Measurements from ENCODE around the gene TOMM20. TPM values are rescaled to one million over a fixed set of nuclear protein-coding genes. Genes with fewer than 3 reads are reported as not detected.

The TOMM20 gene
- total RNA-seq, 1 experiment from 2014 or later, result 184 TPM

DNA sequence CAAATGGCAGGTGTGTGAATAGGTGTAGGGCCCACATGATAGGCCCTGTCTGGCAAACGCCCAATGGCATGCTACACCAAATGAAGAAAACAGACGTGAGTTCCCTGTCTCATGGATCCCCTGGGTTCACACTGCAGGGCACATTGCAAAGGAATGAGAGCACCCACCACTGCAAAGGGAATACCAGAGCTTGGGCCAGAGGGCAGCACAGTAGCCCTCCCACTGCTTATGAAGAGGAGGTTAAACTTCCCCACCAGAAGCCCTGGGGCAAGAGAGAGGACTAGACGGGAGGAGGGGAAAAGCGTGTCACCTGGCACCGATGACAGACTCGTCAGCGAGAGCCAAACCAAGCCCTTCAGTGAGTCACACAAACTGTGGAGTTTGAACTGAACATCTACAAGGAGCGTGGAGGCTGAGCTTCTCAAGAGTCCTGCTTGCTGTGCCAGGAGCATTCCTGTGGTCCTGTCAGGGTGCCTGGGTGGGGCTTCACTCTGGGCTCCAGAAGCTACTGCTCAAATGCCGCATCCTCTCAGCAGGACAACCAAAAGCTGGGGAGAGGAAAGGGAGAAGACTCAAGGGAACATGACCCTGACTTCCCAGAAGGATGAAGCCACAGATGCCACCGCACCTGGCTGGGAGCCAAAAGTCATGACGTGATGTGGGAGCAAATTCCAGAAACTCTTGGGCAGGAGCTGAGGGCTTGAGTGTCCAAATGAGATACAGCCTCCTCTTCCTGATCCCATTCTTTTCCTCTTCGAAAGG, 61.1 kb downstream of the TOMM20 start (continued):
- TF ChIP-seq CTCF (IDR thresholded peaks at IDR 0.05 in 2 of 3, conservative IDR thresholded peaks at IDR 0.05 in 1 of 3; ENCODE audit: borderline replicate concordance in 1 of 3, insufficient read depth in 1 of 3, low read depth in 2 of 3, low read length in 2 of 3), result no peak

GRCh38 chr1:235063068-235063765, 65.4 kb downstream of the TOMM20 start:
- no TSS peak for BruUV-seq (replicated peaks)
- Histone ChIP-seq H3K9me2 (ENCODE audit: insufficient read depth) (no peaks in the 10 kb centered on the region), H3K27me3 (ENCODE audit: insufficient read depth, low read length) (no peaks in the 10 kb centered on the region; the same call in 1 of the 2 replicates), H3K9me3 (ENCODE audit: control insufficient read depth in 1 of 2, insufficient read depth in 1 of 2, low read depth in 1 of 2, low read length in 2 of 2) (no peaks in the 10 kb centered on the region), H3K36me3 (ENCODE audit: control insufficient read depth in 1 of 2, insufficient read depth in 2 of 2, low read length in 2 of 2) (no peaks in the 10 kb centered on the region), H2AFZ (ENCODE audit: low read depth, low read length, poor library complexity, severe bottlenecking) (no peak overlapping the region), H3K9ac (ENCODE audit: low read length) (no peak overlapping the region), H4K20me1 (ENCODE audit: insufficient read depth) (no peaks in the 10 kb centered on the region), H3K4me3 (replicated peaks in 1 of 2; ENCODE audit: low read depth in 1 of 2, low read length in 2 of 2) (no peak overlapping the region), H3K27ac (ENCODE audit: low read depth, low read length) (no peak overlapping the region), H3K79me2 (ENCODE audit: insufficient read depth, low read length) (no peaks in the 10 kb centered on the region), H3K4me2 (ENCODE audit: low read length) (no peak overlapping the region), H3K4me1 (ENCODE audit: control insufficient read depth in 1 of 2, insufficient read depth in 2 of 2, low read length in 2 of 2) (peaks cover 16 to 32% of the 10 kb centered on the region in 2 experiments)
- TF ChIP-seq FOSL1 (IDR thresholded peaks at IDR 0.05; ENCODE audit: low read depth) (no peak), TCF7L2 (IDR thresholded peaks at IDR 0.05; ENCODE audit: borderline replicate concordance, extremely low read depth, insufficient read depth, insufficient read length) (no peak), RAD21 (IDR thresholded peaks at IDR 0.05; ENCODE audit: low read depth) (no peak), JUND (IDR thresholded peaks at IDR 0.05) (no peak)
- ChIA-PET POLR2A (no interaction called here), CTCF (no interaction called here), RAD21 (ENCODE audit: low non-redundant PET in 1 of 2, low total read pairs in 2 of 2, uncharacterized antibody in 2 of 2, unreplicated experiment in 2 of 2) (no interaction called here)
- ATAC-seq (no peak), DNase-seq (ENCODE audit: low read depth, low spot score) (no peak)
- intact Hi-C loops (cut with micrococcal nuclease), result loop anchor here (10.0 kb wide), 1 partner anchor 188 kb away; no protein-coding TSS in a partner anchor
